Neural progenitor cell (in vitro differentiated cells): ENCODE data around the gene DDX49. TPM values are rescaled to one million over a fixed set of nuclear protein-coding genes. Genes with fewer than 3 reads are reported as not detected.

Source experiments
- DNase-seq: peaks from one replicate; pipeline ENCODE4 v3.0.0-alpha.2; 2016; ENCODE audit warnings: low spot score
- H2AFZ ChIP-seq: fragments of 200-600 bp; sonication (generic); replicated peaks from 2 replicates; pipeline ENCODE4 v1.6.1; 2016; ENCODE audit warnings: antibody characterized with exemption
- H3F3A ChIP-seq: fragments of 200-600 bp; sonication (generic); 2 replicates; pipeline ENCODE4 v1.6.1; 2016; ENCODE audit warnings: antibody characterized with exemption, low read depth
- H3K27ac ChIP-seq: fragments of 200-600 bp; sonication (generic); 2 replicates; pipeline ENCODE4 v1.5.1; 2016; ENCODE audit warnings: mild to moderate bottlenecking
- H3K27me3 ChIP-seq: fragments of 200-600 bp; sonication (generic); 2 replicates; pipeline ENCODE4 v1.6.1; 2016; ENCODE audit warnings: mild to moderate bottlenecking, moderate library complexity
- H3K36me3 ChIP-seq: fragments of 200-600 bp; sonication (generic); 2 replicates; pipeline ENCODE4 v1.5.1; 2016
- H3K4me1 ChIP-seq: fragments of 200-600 bp; sonication (generic); 2 replicates; pipeline ENCODE4 v1.6.1; 2016; ENCODE audit warnings: mixed run types
- H3K4me2 ChIP-seq: fragments of 200-600 bp; sonication (generic); 2 replicates; pipeline ENCODE4 v1.6.1; 2016
- H3K4me3 ChIP-seq: fragments of 200-600 bp; sonication (generic); 2 replicates; pipeline ENCODE4 v1.5.1; 2016
- H3K79me2 ChIP-seq: fragments of 200-600 bp; sonication (generic); 2 replicates; pipeline ENCODE4 v1.6.1; 2016; ENCODE audit warnings: low read depth
- H3K9ac ChIP-seq: fragments of 200-600 bp; sonication (generic); 2 replicates; pipeline ENCODE4 v1.6.1; 2016
- H3K9me3 ChIP-seq: fragments of 200-600 bp; sonication (generic); 2 replicates; pipeline ENCODE4 v1.5.1; 2016; ENCODE audit warnings: low read depth
- H4K20me1 ChIP-seq: fragments of 200-600 bp; sonication (generic); 2 replicates; pipeline ENCODE4 v1.6.1; 2016; ENCODE audit warnings: low read depth
- H3K27ac Mint-ChIP-seq: 3 replicates; pipeline ENCODE4 v1.8.0; 2021; ENCODE audit warnings: mixed read lengths
- H3K27me3 Mint-ChIP-seq: 2 replicates; pipeline ENCODE4 v1.8.0; 2022; ENCODE audit warnings: low read depth, mild to moderate bottlenecking, inconsistent platforms, moderate library complexity, mixed read lengths; ENCODE audit not compliant: insufficient read depth
- H3K36me3 Mint-ChIP-seq: 3 replicates; pipeline ENCODE4 v1.8.0; 2021; ENCODE audit warnings: mixed read lengths
- H3K4me1 Mint-ChIP-seq: 3 replicates; pipeline ENCODE4 v1.8.0; 2021; ENCODE audit warnings: mixed read lengths
- H3K4me3 Mint-ChIP-seq: 3 replicates; pipeline ENCODE4 v1.8.0; 2021; ENCODE audit warnings: mild to moderate bottlenecking, moderate library complexity, mixed read lengths
- H3K9me3 Mint-ChIP-seq: 3 replicates; pipeline ENCODE4 v1.8.0; 2020; ENCODE audit warnings: mixed read lengths
- CTCF ChIP-seq: fragments of 200-600 bp; sonication (generic); IDR thresholded peaks from 2 replicates; pipeline ENCODE4 v1.5.1; 2017; ENCODE audit warnings: antibody characterized with exemption, mild to moderate bottlenecking
- EZH2 ChIP-seq: fragments of 200-600 bp; sonication (generic); IDR thresholded peaks from 2 replicates; pipeline ENCODE4 v1.6.1; 2017; ENCODE audit warnings: antibody characterized with exemption, mild to moderate bottlenecking, moderate library complexity
- EZH2phosphoT487 ChIP-seq: fragments of 200-600 bp; sonication (generic); IDR thresholded peaks from 2 replicates; pipeline ENCODE4 v1.6.1; 2017; ENCODE audit warnings: antibody characterized with exemption
- total RNA-seq: library from RNA; depleted of rRNA; stranded (reverse); fragments of >200 nt; gene quantifications from 2 replicates; pipeline ENCODE4 v1.2.3, GENCODE V29; 2015; ENCODE audit warnings: low replicate concordance

Gene DDX49
- total RNA-seq, 1 donor from 2014 or later: 19.9 TPM

DNA sequence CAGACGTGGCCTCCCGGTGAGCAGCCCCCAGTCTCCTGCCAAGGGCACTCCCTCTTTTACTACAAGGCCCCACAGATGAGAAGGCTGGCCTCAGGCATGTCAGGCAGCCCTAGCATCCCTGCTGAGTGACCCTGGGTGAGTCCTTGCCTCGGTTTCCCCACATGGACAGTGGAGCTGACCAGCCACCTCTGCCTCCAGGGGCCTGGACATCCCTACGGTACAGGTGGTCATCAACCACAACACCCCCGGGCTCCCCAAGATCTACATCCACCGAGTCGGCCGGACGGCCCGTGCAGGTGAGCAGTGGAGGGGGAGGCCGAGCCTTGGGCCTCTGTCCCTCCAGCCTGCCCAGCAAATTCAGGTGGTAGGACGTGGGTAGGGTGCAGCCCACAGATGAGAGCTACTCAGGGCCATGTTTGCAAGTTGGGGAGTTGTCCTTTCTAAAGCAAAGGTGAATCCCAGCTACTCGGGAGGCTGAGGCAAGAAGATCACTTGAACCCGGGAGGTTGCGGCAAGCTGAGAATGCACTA lies 5.2 kb downstream of the DDX49 start:
- H3K9me3 Mint-ChIP-seq: no peaks in the 10 kb centered on the region
- no peaks in the 10 kb centered on the region for H3K36me3 ChIP-seq

DNA sequence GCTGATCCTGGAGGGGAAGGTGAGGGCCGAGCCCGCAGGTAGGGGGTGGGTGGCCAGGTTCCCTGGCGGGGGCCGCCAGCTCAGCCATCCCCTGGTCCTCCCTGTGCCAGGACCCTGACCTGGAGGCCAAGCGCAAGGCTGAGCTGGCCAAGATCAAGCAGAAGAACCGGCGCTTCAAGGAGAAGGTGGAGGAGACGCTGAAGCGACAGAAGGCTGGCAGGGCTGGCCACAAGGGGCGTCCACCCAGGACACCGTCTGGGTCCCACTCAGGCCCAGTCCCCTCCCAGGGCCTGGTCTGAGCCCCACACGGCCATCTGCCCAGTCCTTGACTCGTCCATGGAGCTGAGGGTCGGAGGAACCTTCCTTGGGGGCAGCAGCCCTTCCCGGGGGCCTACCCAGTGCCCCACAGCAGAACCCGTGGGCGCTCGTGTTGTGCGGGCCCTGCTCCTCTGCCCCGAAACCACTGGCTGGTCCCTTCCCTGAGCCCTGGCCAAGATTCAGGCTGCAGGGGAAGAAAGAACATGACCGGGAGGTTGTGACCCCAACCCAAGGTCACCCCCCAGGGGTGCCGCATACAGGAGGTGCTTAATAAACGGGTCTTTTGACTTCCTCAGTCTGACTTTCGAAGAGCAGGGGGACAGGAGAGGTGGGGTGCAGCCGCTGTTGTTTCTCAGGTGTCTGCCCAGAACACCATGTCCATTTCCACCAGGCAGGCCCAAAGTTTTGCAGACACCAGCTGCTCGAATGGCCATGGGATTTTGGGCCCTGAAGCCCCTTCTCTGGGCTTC lies 8.7 kb downstream of the DDX49 start:
- no peaks in the 10 kb centered on the region for H3K79me2 ChIP-seq
- H3K27me3 Mint-ChIP-seq: peaks cover 10% of the 10 kb centered on the region
- no peaks in the 10 kb centered on the region for H3K27me3 ChIP-seq
- TF ChIP-seq EZH2: no peak
- TF ChIP-seq CTCF: no peak
- H3K4me3 Mint-ChIP-seq: no peak overlapping the region
- peaks cover 15% of the 10 kb centered on the region for H3F3A ChIP-seq
- peaks cover 39% of the 10 kb centered on the region for H4K20me1 ChIP-seq
- no peaks in the 10 kb centered on the region for H3K9me3 ChIP-seq
- no peak overlapping the region for H3K27ac ChIP-seq
- H3K4me3 ChIP-seq: no peak overlapping the region
- peaks cover 12% of the 10 kb centered on the region for H3K36me3 Mint-ChIP-seq
- no peak overlapping the region for H3K27ac Mint-ChIP-seq
- no peak overlapping the region for H2AFZ ChIP-seq
- DNase-seq: no peak
- H3K9me3 Mint-ChIP-seq: no peaks in the 10 kb centered on the region
- H3K4me2 ChIP-seq: no peak overlapping the region
- peaks cover 4% of the 10 kb centered on the region for H3K4me1 ChIP-seq
- no peak overlapping the region for H3K9ac ChIP-seq
- H3K4me1 Mint-ChIP-seq: peaks cover 5% of the 10 kb centered on the region
- H3K36me3 ChIP-seq: no peaks in the 10 kb centered on the region

More for the DNA sequence above, 5.2 kb downstream of the DDX49 start:
- no peak for DNase-seq
- Histone ChIP-seq H3K9me3 (no peaks in the 10 kb centered on the region), H3K79me2 (peaks cover 9% of the 10 kb centered on the region), H3K27ac (no peak overlapping the region), H3K4me3 (no peak overlapping the region), H2AFZ (no peak overlapping the region), H3K4me1 (peaks cover 3% of the 10 kb centered on the region), H3F3A (no peaks in the 10 kb centered on the region), H3K27me3 (no peaks in the 10 kb centered on the region), H3K4me2 (no peak overlapping the region), H4K20me1 (peaks cover 16% of the 10 kb centered on the region), H3K9ac (no peak overlapping the region)
- Mint-ChIP-seq H3K36me3 (peaks cover 14% of the 10 kb centered on the region), H3K27me3 (peaks cover 17% of the 10 kb centered on the region), H3K27ac (no peak overlapping the region), H3K4me3 (no peak overlapping the region), H3K4me1 (peaks cover 7% of the 10 kb centered on the region)
- TF ChIP-seq CTCF (no peak), EZH2phosphoT487 (no peak), EZH2 (no peak)

- Histone ChIP-seq H3K27ac (no peak overlapping the region), H3K36me3 (no peaks in the 10 kb centered on the region), H3K4me2 (no peak overlapping the region), H2AFZ (no peak overlapping the region), H3K9ac (no peak overlapping the region), H3K4me3 (no peak overlapping the region), H3F3A (peaks cover 24% of the 10 kb centered on the region), H4K20me1 (peaks cover 50% of the 10 kb centered on the region), H3K4me1 (peaks cover 7% of the 10 kb centered on the region), H3K79me2 (no peaks in the 10 kb centered on the region), H3K9me3 (no peaks in the 10 kb centered on the region), H3K27me3 (no peaks in the 10 kb centered on the region)
- H3K27me3 Mint-ChIP-seq: peaks cover 10% of the 10 kb centered on the region
- H3K9me3 Mint-ChIP-seq: no peaks in the 10 kb centered on the region
- no peak overlapping the region for H3K27ac Mint-ChIP-seq
- H3K4me1 Mint-ChIP-seq: peaks cover 13% of the 10 kb centered on the region
- TF ChIP-seq CTCF: no peak
- no peak for TF ChIP-seq EZH2phosphoT487
- TF ChIP-seq EZH2: no peak
- DNase-seq: no peak
- H3K36me3 Mint-ChIP-seq: peaks cover 15% of the 10 kb centered on the region
- H3K4me3 Mint-ChIP-seq: no peak overlapping the region
Observed at GRCh38 chr19:18929311-18929710, 9.8 kb downstream of the DDX49 start.
